WTC11 (cell line): ENCODE measurements around the gene PATE2. TPM values are rescaled to one million over a fixed set of nuclear protein-coding genes. Genes with fewer than 3 reads are reported as not detected.

Source experiments
- ATAC-seq: fragments of 200-7000 bp; cut with Tn5 transposase; 2 replicates; pipeline ENCODE4 v1.10.0; 2021; ENCODE audit warnings: mild to moderate bottlenecking, moderate library complexity
- Bru-seq: library from RNA; stranded (reverse); fragments of 400-500 nt; gene quantifications from one replicate; lab custom pipeline; 2021; lab: Mats Ljungman, UMichigan
- CTCF ChIA-PET: fragments of 300-600 bp; sonication (Branson Sonifier 250); formaldehyde crosslinking; loops from one replicate; lab custom pipeline; 2021; ENCODE audit warnings: antibody characterized with exemption; lab: Charles Lee
- POLR2A ChIA-PET: fragments of 350-600 bp; sonication (Branson Sonifier 250); formaldehyde crosslinking; loops from one replicate; lab custom pipeline; 2021; ENCODE audit warnings: antibody characterized with exemption; lab: Charles Lee
- DNase-seq: peaks from one replicate; pipeline ENCODE4 v3.0.0; 2021; ENCODE audit warnings: low spot score
- H3K27ac Mint-ChIP-seq: 2 replicates; pipeline ENCODE4 v1.8.0; 2021; ENCODE audit warnings: mixed read lengths
- H3K27me3 Mint-ChIP-seq: 2 replicates; pipeline ENCODE4 v1.8.0; 2021; ENCODE audit warnings: low read depth, mild to moderate bottlenecking, moderate library complexity, mixed read lengths
- H3K36me3 Mint-ChIP-seq: 2 replicates; pipeline ENCODE4 v1.8.0; 2021; ENCODE audit warnings: mixed read lengths
- H3K4me1 Mint-ChIP-seq: 2 replicates; pipeline ENCODE4 v1.8.0; 2022; ENCODE audit warnings: mixed read lengths
- H3K4me3 Mint-ChIP-seq: 2 replicates; pipeline ENCODE4 v1.8.0; 2021; ENCODE audit warnings: mild to moderate bottlenecking, moderate library complexity, mixed read lengths
- H3K9me3 Mint-ChIP-seq: 2 replicates; pipeline ENCODE4 v1.8.0; 2021; ENCODE audit warnings: mixed read lengths
- ATF1 ChIP-seq: sonication (generic); formaldehyde crosslinking; IDR thresholded peaks from 2 replicates; pipeline ENCODE4 v1.8.1; 2023; ENCODE audit warnings: mild to moderate bottlenecking, moderate library complexity, missing genetic modification reagents
- ATF2 ChIP-seq: sonication (generic); formaldehyde crosslinking; IDR thresholded peaks from 2 replicates; pipeline ENCODE4 v1.8.1; 2022; ENCODE audit warnings: low read depth, missing genetic modification reagents, borderline replicate concordance
- CBFB ChIP-seq: sonication (generic); formaldehyde crosslinking; IDR thresholded peaks from 2 replicates; pipeline ENCODE4 v1.8.1; 2022; ENCODE audit warnings: mild to moderate bottlenecking, low read depth, missing genetic modification reagents
- CREM ChIP-seq: sonication (generic); formaldehyde crosslinking; IDR thresholded peaks from 2 replicates; pipeline ENCODE4 v1.8.1; 2022; ENCODE audit warnings: mild to moderate bottlenecking, missing genetic modification reagents, moderate library complexity
- E2F4 ChIP-seq: sonication (generic); formaldehyde crosslinking; IDR thresholded peaks from 2 replicates; pipeline ENCODE4 v1.8.1; 2022; ENCODE audit warnings: low read depth, mild to moderate bottlenecking, moderate library complexity, missing genetic modification reagents, borderline replicate concordance
- ETV6 ChIP-seq: sonication (generic); formaldehyde crosslinking; IDR thresholded peaks from 2 replicates; pipeline ENCODE4 v1.8.1; 2022; ENCODE audit warnings: mild to moderate bottlenecking, missing genetic modification reagents
- GABPB1 ChIP-seq: sonication (generic); formaldehyde crosslinking; IDR thresholded peaks from 2 replicates; pipeline ENCODE4 v1.8.1; 2023; ENCODE audit warnings: mild to moderate bottlenecking, missing genetic modification reagents
- IRF1 ChIP-seq: sonication (generic); formaldehyde crosslinking; IDR thresholded peaks from 2 replicates; pipeline ENCODE4 v1.8.0; 2023; ENCODE audit warnings: missing genetic modification reagents
- IRF2 ChIP-seq: sonication (generic); formaldehyde crosslinking; IDR thresholded peaks from 2 replicates; pipeline ENCODE4 v1.8.0; 2022; ENCODE audit warnings: low read depth, missing genetic modification reagents, borderline replicate concordance
- JUN ChIP-seq: sonication (generic); formaldehyde crosslinking; IDR thresholded peaks from 2 replicates; pipeline ENCODE4 v1.8.0; 2023; ENCODE audit warnings: mild to moderate bottlenecking, missing genetic modification reagents
- NFATC4 ChIP-seq: fragments of 250-450 bp; sonication (Bioruptor Pico); IDR thresholded peaks from 2 replicates; pipeline ENCODE4 v1.9.0; 2021; ENCODE audit warnings: mild to moderate bottlenecking
- PRDM15 ChIP-seq: sonication (generic); formaldehyde crosslinking; IDR thresholded peaks from 2 replicates; pipeline ENCODE4 v1.8.0; 2022; ENCODE audit warnings: missing genetic modification reagents
- RORB ChIP-seq: fragments of 250-450 bp; sonication (Bioruptor Pico); IDR thresholded peaks from 2 replicates; pipeline ENCODE4 v1.9.0; 2021; ENCODE audit warnings: mild to moderate bottlenecking
- STAT6 ChIP-seq: sonication (generic); formaldehyde crosslinking; conservative IDR thresholded peaks from 2 replicates; pipeline ENCODE4 v1.8.1; 2023; ENCODE audit warnings: mild to moderate bottlenecking, low read depth, missing genetic modification reagents, moderate library complexity
- TEAD1 ChIP-seq: sonication (generic); formaldehyde crosslinking; IDR thresholded peaks from 2 replicates; pipeline ENCODE4 v1.8.0; 2022; ENCODE audit warnings: mild to moderate bottlenecking, missing genetic modification reagents
- ZNF138 ChIP-seq: sonication (generic); formaldehyde crosslinking; conservative IDR thresholded peaks from 2 replicates; pipeline ENCODE4 v1.8.1; 2022; ENCODE audit warnings: mild to moderate bottlenecking, moderate library complexity, missing genetic modification reagents
- long read RNA-seq, 3 experiments: library from RNA in 1 of 3; library from capped mRNA in 1 of 3; library from polyadenylated mRNA in 1 of 3; unstranded in 2 of 3; stranded (forward) in 1 of 3; transcript quantifications; one replicate each; pipeline ENCODE4 v2.0.0, GENCODE V29; 2021
- total RNA-seq: library from RNA; stranded (reverse); gene quantifications from 3 replicates; pipeline ENCODE4 v1.2.3, GENCODE V29; 2021

The PATE2 gene
- total RNA-seq (not detected in 3 replicates), Bru-seq, nascent RNA (percentile 29 among the genes with signal in this experiment)
- long read RNA-seq, experiment 1, result 0 reads
- long read RNA-seq, experiment 2, result 0 reads
- long read RNA-seq, experiment 3, result 0 reads

GRCh38 chr11:125778728-125779127, at the start of gene PATE2:
Gene PATE2 (minus strand): TSS chr11:125778828. CDS start chr11:125778773, 55 bp downstream.
- no peak within 1 kb of the TSS for H3K27ac Mint-ChIP-seq
- peaks cover 23% of the 10 kb centered on the region for H3K27me3 Mint-ChIP-seq
- TF ChIP-seq CBFB (CRISPR knock-in tag) (no peak), ZNF138 (CRISPR knock-in tag) (no peak), STAT6 (CRISPR knock-in tag) (no peak), ATF2 (CRISPR knock-in tag) (no peak)
- no peak for ATAC-seq
- no peak within 1 kb of the TSS for H3K4me3 Mint-ChIP-seq
- POLR2A ChIA-PET, result no interaction called here
- CTCF ChIA-PET, result no interaction called here
- H3K36me3 Mint-ChIP-seq, result no peaks in the 10 kb centered on the region
- DNase-seq, result no peak
- H3K4me1 Mint-ChIP-seq, result no peaks in the 10 kb centered on the region
- peaks cover 8% of the 10 kb centered on the region; the same call in 1 of the 2 replicates for H3K9me3 Mint-ChIP-seq

- H3K4me3 Mint-ChIP-seq, result no peak overlapping the region
- H3K27me3 Mint-ChIP-seq, result no peaks in the 10 kb centered on the region
- ChIA-PET CTCF (no interaction called here), POLR2A (no interaction called here)
- ATAC-seq (no peak), DNase-seq (no peak)
- no peak overlapping the region for H3K27ac Mint-ChIP-seq
- no peaks in the 10 kb centered on the region for H3K4me1 Mint-ChIP-seq
- TF ChIP-seq ATF1 (no peak), JUN (CRISPR knock-in tag) (no peak), ZNF138 (CRISPR knock-in tag) (no peak), E2F4 (CRISPR knock-in tag) (no peak), ETV6 (CRISPR knock-in tag) (no peak), CREM (CRISPR knock-in tag) (no peak), RORB (CRISPR knock-in tag) (no peak), NFATC4 (CRISPR knock-in tag) (no peak), PRDM15 (CRISPR knock-in tag) (no peak), IRF2 (CRISPR knock-in tag) (no peak), IRF1 (CRISPR knock-in tag) (no peak), TEAD1 (CRISPR knock-in tag) (no peak), GABPB1 (CRISPR knock-in tag) (no peak)
- H3K9me3 Mint-ChIP-seq, result peaks cover 14% of the 10 kb centered on the region
- H3K36me3 Mint-ChIP-seq, result peaks cover 2% of the 10 kb centered on the region
These were observed 29.3 kb upstream of the PATE2 start for GRCh38 chr11:125807909-125808308.
